ENCODE results near the gene DPF3. TPM values are rescaled to one million over a fixed set of nuclear protein-coding genes. Genes with fewer than 3 reads are reported as not detected.

DPF3 gene
- total RNA-seq, 1 donor from 2014 or later = 0.11 TPM

GRCh38 chr14:72618424-72618823, 275.5 kb downstream of the DPF3 start:
- TF ChIP-seq CTCF (IDR thresholded peaks at IDR 0.05) = no peak
- H3K9me3 ChIP-seq = no peaks in the 10 kb centered on the region
- DNase-seq (ENCODE audit: low spot score in 2 of 2) = peak in 1 of 2 donors; percentile 60
- H3K36me3 ChIP-seq = no peaks in the 10 kb centered on the region
- no peak overlapping the region for H3K4me3 ChIP-seq
- H3K27me3 ChIP-seq = no peaks in the 10 kb centered on the region
- H3K27ac ChIP-seq = no peak overlapping the region
- intact Hi-C loops (cut with DNase I) = no loop called here
- peaks cover 0 to 8% of the 10 kb centered on the region in 2 donors for H3K4me1 ChIP-seq

GRCh38 chr14:72617391-72618031, 276.4 kb downstream of the DPF3 start:
- H3K36me3 ChIP-seq = no peaks in the 10 kb centered on the region
- H3K27ac ChIP-seq = peak overlapping the region; percentile 18 to 62
- intact Hi-C loops (cut with DNase I) = no loop called here
- no peak for TF ChIP-seq CTCF (IDR thresholded peaks at IDR 0.05)
- peak in 1 of 2 donors; percentile 58 for DNase-seq (ENCODE audit: low spot score in 2 of 2)
- no peaks in the 10 kb centered on the region for H3K27me3 ChIP-seq
- no peaks in the 10 kb centered on the region for H3K9me3 ChIP-seq
- peak overlapping the region in 1 of 2 donors; percentile 29 for H3K4me3 ChIP-seq
- peaks cover 0 to 8% of the 10 kb centered on the region in 2 donors for H3K4me1 ChIP-seq

GRCh38 chr14:72616811-72617210, 277.1 kb downstream of the DPF3 start:
- peak in 1 of 2 donors; percentile 38 for DNase-seq (ENCODE audit: low spot score in 2 of 2)
- TF ChIP-seq CTCF (IDR thresholded peaks at IDR 0.05) = no peak
- Histone ChIP-seq H3K4me3 (no peak overlapping the region), H3K27me3 (no peaks in the 10 kb centered on the region), H3K9me3 (no peaks in the 10 kb centered on the region), H3K36me3 (no peaks in the 10 kb centered on the region), H3K4me1 (peaks cover 0 to 8% of the 10 kb centered on the region in 2 donors), H3K27ac (peak overlapping the region in 1 of 2 donors; percentile 62)
- intact Hi-C loops (cut with DNase I) = no loop called here

GRCh38 chr14:72616294-72616693, 277.6 kb downstream of the DPF3 start:
- Histone ChIP-seq H3K27me3 (no peaks in the 10 kb centered on the region), H3K4me1 (peaks cover 0 to 8% of the 10 kb centered on the region in 2 donors), H3K27ac (peak overlapping the region in 1 of 2 donors; percentile 62), H3K36me3 (no peaks in the 10 kb centered on the region), H3K4me3 (no peak overlapping the region), H3K9me3 (no peaks in the 10 kb centered on the region)
- no peak for TF ChIP-seq CTCF (IDR thresholded peaks at IDR 0.05)
- intact Hi-C loops (cut with DNase I) = no loop called here
- peak in 1 of 2 donors; percentile 45 for DNase-seq (ENCODE audit: low spot score in 2 of 2)

- peaks cover 0 to 8% of the 10 kb centered on the region in 2 donors for H3K4me1 ChIP-seq
- no peaks in the 10 kb centered on the region for H3K36me3 ChIP-seq
- DNase-seq (ENCODE audit: low spot score in 2 of 2) = peak in 1 of 2 donors; percentile 60
- no peak overlapping the region for H3K4me3 ChIP-seq
- no peaks in the 10 kb centered on the region for H3K9me3 ChIP-seq
- peak overlapping the region in 1 of 2 donors; percentile 17 for H3K27ac ChIP-seq
- intact Hi-C loops (cut with DNase I) = no loop called here
- H3K27me3 ChIP-seq = no peaks in the 10 kb centered on the region
- no peak for TF ChIP-seq CTCF (IDR thresholded peaks at IDR 0.05)
These were observed 278.3 kb downstream of the DPF3 start for GRCh38 chr14:72615451-72616121.

Measured in ascending aorta (tissue), 2 donors.